H9 (cell line): ENCODE measurements around the gene BBS2. TPM values are rescaled to one million over a fixed set of nuclear protein-coding genes. Genes with fewer than 3 reads are reported as not detected.

ENCODE experiments used
- DNase-seq: peaks from one replicate; pipeline ENCODE4 v3.0.0-alpha.2; 2017
- H2AFZ ChIP-seq: one replicate; pipeline ENCODE4 v1.6.1; 2013; ENCODE audit warnings: mild to moderate bottlenecking, low read length, control low read depth, moderate library complexity
- H2AK5ac ChIP-seq: 2 replicates; pipeline ENCODE4 v1.6.1; 2013; ENCODE audit warnings: low read length, control low read depth, mixed read lengths; ENCODE audit not compliant: insufficient read length
- H2BK120ac ChIP-seq: one replicate; pipeline ENCODE4 v1.6.1; 2013; ENCODE audit warnings: low read depth, mild to moderate bottlenecking, low read length, control low read depth, inconsistent platforms; ENCODE audit not compliant: poor library complexity, severe bottlenecking
- H2BK12ac ChIP-seq: 2 replicates; pipeline ENCODE4 v1.6.1; 2013; ENCODE audit warnings: low read length, control low read depth, mixed read lengths, low read depth; ENCODE audit not compliant: insufficient read length
- H2BK15ac ChIP-seq: 2 replicates; pipeline ENCODE4 v1.6.1; 2013; ENCODE audit warnings: low read depth, low read length, control low read depth
- H2BK20ac ChIP-seq: one replicate; pipeline ENCODE4 v1.6.1; 2013; ENCODE audit warnings: low read depth, mild to moderate bottlenecking, low read length, control low read depth, inconsistent platforms; ENCODE audit not compliant: poor library complexity, severe bottlenecking
- H2BK5ac ChIP-seq: 2 replicates; pipeline ENCODE4 v1.6.1; 2013; ENCODE audit warnings: low read length, control low read depth, mixed read lengths; ENCODE audit not compliant: insufficient read length
- H3K14ac ChIP-seq: 2 replicates; pipeline ENCODE4 v1.6.1; 2013; ENCODE audit warnings: low read length, control low read depth; ENCODE audit not compliant: insufficient read depth
- H3K18ac ChIP-seq: 2 replicates; pipeline ENCODE4 v1.6.1; 2013; ENCODE audit warnings: low read depth, mild to moderate bottlenecking, mixed read lengths, low read length, control low read depth; ENCODE audit not compliant: insufficient read length
- H3K23ac ChIP-seq: 2 replicates; pipeline ENCODE4 v1.6.1; 2013; ENCODE audit warnings: low read length, control low read depth, mixed read lengths, low read depth; ENCODE audit not compliant: insufficient read length
- H3K23me2 ChIP-seq: 2 replicates; pipeline ENCODE4 v1.6.1; 2013; ENCODE audit warnings: low read depth, mild to moderate bottlenecking, mixed read lengths, low read length, control low read depth; ENCODE audit not compliant: insufficient read length, poor library complexity, severe bottlenecking
- H3K27ac ChIP-seq: 2 replicates; pipeline ENCODE4 v1.5.1; 2013; ENCODE audit warnings: low read length, control low read depth, mixed read lengths, low read depth; ENCODE audit not compliant: insufficient read length
- H3K27me3 ChIP-seq: 2 replicates; pipeline ENCODE4 v1.6.1; 2013; ENCODE audit warnings: low read length, control low read depth, inconsistent platforms; ENCODE audit not compliant: insufficient read depth
- H3K4ac ChIP-seq: 2 replicates; pipeline ENCODE4 v1.6.1; 2013; ENCODE audit warnings: low read depth, mild to moderate bottlenecking, control low read depth, inconsistent platforms, low read length, moderate library complexity
- H3K4me1 ChIP-seq: 2 replicates; pipeline ENCODE4 v1.6.1; 2013; ENCODE audit warnings: low read length, control low read depth, inconsistent platforms; ENCODE audit not compliant: insufficient read depth
- H3K4me2 ChIP-seq: 2 replicates; pipeline ENCODE4 v1.6.1; 2013; ENCODE audit warnings: low read length, control low read depth, mixed read lengths; ENCODE audit not compliant: insufficient read length, insufficient read depth
- H3K56ac ChIP-seq: 2 replicates; pipeline ENCODE4 v1.6.1; 2013; ENCODE audit warnings: low read depth, mild to moderate bottlenecking, mixed read lengths, low read length, control low read depth; ENCODE audit not compliant: insufficient read length
- H3K79me1 ChIP-seq: 2 replicates; pipeline ENCODE4 v1.6.1; 2013; ENCODE audit warnings: low read depth, mild to moderate bottlenecking, moderate library complexity, low read length, control low read depth, inconsistent platforms; ENCODE audit not compliant: insufficient read depth, poor library complexity, severe bottlenecking
- H3K79me2 ChIP-seq: 2 replicates; pipeline ENCODE4 v1.6.1; 2013; ENCODE audit warnings: low read length, control low read depth, inconsistent platforms; ENCODE audit not compliant: insufficient read depth
- H3K9ac ChIP-seq: 2 replicates; pipeline ENCODE4 v1.6.1; 2013; ENCODE audit warnings: low read length, control low read depth, mixed read lengths; ENCODE audit not compliant: insufficient read length; ENCODE audit errors: extremely low read depth
- H3K9me3 ChIP-seq: one replicate; pipeline ENCODE4 v1.6.1; 2013; ENCODE audit warnings: low read depth, low read length, inconsistent platforms; ENCODE audit not compliant: control insufficient read depth
- H3T11ph ChIP-seq: one replicate; pipeline ENCODE4 v1.6.1; 2013; ENCODE audit warnings: mild to moderate bottlenecking, low read length, control low read depth, inconsistent platforms
- H4K20me1 ChIP-seq: one replicate; pipeline ENCODE4 v1.6.1; 2013; ENCODE audit not compliant: control insufficient read depth, insufficient read length, insufficient read depth
- H4K5ac ChIP-seq: 2 replicates; pipeline ENCODE4 v1.6.1; 2013; ENCODE audit warnings: low read depth, mild to moderate bottlenecking, mixed read lengths, low read length, control low read depth; ENCODE audit not compliant: insufficient read length
- H4K8ac ChIP-seq: replicated peaks from 2 replicates; pipeline ENCODE4 v1.6.1; 2013; ENCODE audit warnings: low read length, control low read depth, mixed read lengths, low read depth; ENCODE audit not compliant: insufficient read length
- H4K91ac ChIP-seq: 2 replicates; pipeline ENCODE4 v1.6.1; 2013; ENCODE audit warnings: low read depth, mild to moderate bottlenecking, moderate library complexity, mixed read lengths, low read length, control low read depth; ENCODE audit not compliant: insufficient read length
- H3K27ac Mint-ChIP-seq, 3 experiments: 2 replicates in 2 of 3; 3 replicates in 1 of 3; pipeline ENCODE4 v1.8.0; 2020 to 2021; ENCODE audit warnings: mixed read lengths in 3 of 3, mild to moderate bottlenecking in 1 of 3, moderate library complexity in 1 of 3
- H3K27me3 Mint-ChIP-seq: 2 replicates; pipeline ENCODE4 v1.8.0; 2021; ENCODE audit warnings: low read depth, mild to moderate bottlenecking, moderate library complexity, mixed read lengths
- H3K36me3 Mint-ChIP-seq, 3 experiments: 2 replicates in 2 of 3; 3 replicates in 1 of 3; pipeline ENCODE4 v1.8.0; 2020 to 2021; ENCODE audit warnings: low read depth in 3 of 3, mixed read lengths in 3 of 3; ENCODE audit not compliant: insufficient read depth in 1 of 3
- H3K4me1 Mint-ChIP-seq, 2 experiments: 2 replicates each; pipeline ENCODE4 v1.8.0; 2020; ENCODE audit warnings: mixed read lengths in 2 of 2
- H3K4me3 Mint-ChIP-seq, 2 experiments: 2 replicates in 1 of 2; 3 replicates in 1 of 2; pipeline ENCODE4 v1.8.0; 2020 to 2021; ENCODE audit warnings: mild to moderate bottlenecking in 2 of 2, mixed read lengths in 2 of 2, moderate library complexity in 1 of 2
- H3K9me3 Mint-ChIP-seq, 2 experiments: 2 replicates in 1 of 2; 3 replicates in 1 of 2; pipeline ENCODE4 v1.8.0; 2020; ENCODE audit warnings: mild to moderate bottlenecking in 2 of 2, mixed read lengths in 2 of 2, moderate library complexity in 1 of 2
- whole genome bisulfite sequencing: extraction: QIAGEN DNeasy Blood & Tissue Kit; methylation state at CpG from one replicate; pipeline ENCODE4 v1.1.7; 2013; ENCODE audit warnings: missing lambda C conversion rate, low lambda C conversion rate, mixed read lengths; ENCODE audit not compliant: insufficient read length; ENCODE audit errors: extremely low coverage; 5-methylcytosine and 5-hydroxymethylcytosine counted together
- total RNA-seq: library from RNA; stranded (reverse); gene quantifications from 2 replicates; pipeline ENCODE4 v1.2.1, GENCODE V29; 2021
- TF ChIP-seq, protein P1 (sequence below): fragments of 200-600 bp; sonication (generic); conservative IDR thresholded peaks from 3 replicates; pipeline ENCODE4 v1.8.0; 2021; ENCODE audit warnings: antibody characterized with exemption, mild to moderate bottlenecking

Gene BBS2
- total RNA-seq, 1 experiment from 2014 or later = 13.1 TPM

DNA sequence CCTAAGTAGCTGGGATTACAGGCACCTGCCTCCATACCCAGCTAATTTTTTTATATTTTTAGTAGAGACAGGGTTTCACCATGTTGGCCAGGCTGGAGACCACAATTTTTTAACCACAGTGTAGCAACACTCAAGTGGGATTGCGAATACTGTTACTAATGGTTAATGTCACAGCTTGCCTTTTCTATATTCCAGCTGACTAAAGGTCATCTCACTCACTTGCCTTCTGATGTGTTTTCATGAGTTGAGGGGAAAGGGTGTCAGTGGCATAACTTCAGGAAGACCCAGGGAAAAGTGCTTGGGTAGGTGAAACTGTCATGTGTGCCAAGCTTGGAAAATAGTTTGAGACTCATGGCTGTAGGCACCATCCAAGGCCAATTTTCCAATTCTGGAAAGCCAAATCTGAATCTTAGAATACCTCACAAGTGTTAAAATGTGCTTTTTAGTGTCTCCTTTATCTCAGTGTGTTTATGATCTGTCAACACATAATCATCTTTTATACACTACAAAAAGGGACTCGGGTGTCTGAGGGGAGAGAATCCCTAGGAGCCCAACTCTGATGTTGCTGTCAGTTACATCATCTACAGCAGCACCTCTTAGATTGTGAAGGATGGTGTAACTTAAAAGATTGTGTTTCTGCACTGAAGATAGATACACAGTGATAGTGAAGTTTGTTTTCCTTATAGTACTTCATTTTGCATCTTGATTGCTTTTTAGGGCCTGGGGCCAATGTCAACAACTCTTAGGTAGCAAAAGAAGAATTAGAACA, 41.4 kb downstream of the BBS2 start:
- Histone ChIP-seq H3T11ph (no peak overlapping the region), H3K9me3 (no peaks in the 10 kb centered on the region), H3K4me2 (no peak overlapping the region), H2BK120ac (no peak overlapping the region), H4K91ac (no peak overlapping the region), H2AK5ac (no peak overlapping the region), H2BK20ac (no peak overlapping the region), H3K56ac (no peak overlapping the region), H3K4ac (no peak overlapping the region), H3K27ac (no peak overlapping the region), H3K79me1 (no peaks in the 10 kb centered on the region), H3K9ac (no peak overlapping the region), H2BK12ac (no peak overlapping the region), H3K14ac (no peak overlapping the region), H3K18ac (no peak overlapping the region), H3K4me1 (no peaks in the 10 kb centered on the region), H2AFZ (no peak overlapping the region), H3K23ac (no peak overlapping the region), H3K79me2 (no peaks in the 10 kb centered on the region), H2BK5ac (no peak overlapping the region), H4K5ac (no peak overlapping the region), H4K20me1 (peaks cover 2% of the 10 kb centered on the region), H3K23me2 (no peaks in the 10 kb centered on the region), H3K27me3 (no peaks in the 10 kb centered on the region), H2BK15ac (no peak overlapping the region), H4K8ac (no peak overlapping the region)
- Mint-ChIP-seq H3K4me3 (no peak overlapping the region), H3K36me3 (peaks cover 10 to 51% (median 36%) of the 10 kb centered on the region in 3 experiments; a peak in 6 of 7 replicates), H3K27me3 (no peaks in the 10 kb centered on the region), H3K27ac (no peak overlapping the region), H3K9me3 (no peaks in the 10 kb centered on the region), H3K4me1 (peaks cover 13 to 15% of the 10 kb centered on the region in 2 experiments)
- TF ChIP-seq, protein P1, sequence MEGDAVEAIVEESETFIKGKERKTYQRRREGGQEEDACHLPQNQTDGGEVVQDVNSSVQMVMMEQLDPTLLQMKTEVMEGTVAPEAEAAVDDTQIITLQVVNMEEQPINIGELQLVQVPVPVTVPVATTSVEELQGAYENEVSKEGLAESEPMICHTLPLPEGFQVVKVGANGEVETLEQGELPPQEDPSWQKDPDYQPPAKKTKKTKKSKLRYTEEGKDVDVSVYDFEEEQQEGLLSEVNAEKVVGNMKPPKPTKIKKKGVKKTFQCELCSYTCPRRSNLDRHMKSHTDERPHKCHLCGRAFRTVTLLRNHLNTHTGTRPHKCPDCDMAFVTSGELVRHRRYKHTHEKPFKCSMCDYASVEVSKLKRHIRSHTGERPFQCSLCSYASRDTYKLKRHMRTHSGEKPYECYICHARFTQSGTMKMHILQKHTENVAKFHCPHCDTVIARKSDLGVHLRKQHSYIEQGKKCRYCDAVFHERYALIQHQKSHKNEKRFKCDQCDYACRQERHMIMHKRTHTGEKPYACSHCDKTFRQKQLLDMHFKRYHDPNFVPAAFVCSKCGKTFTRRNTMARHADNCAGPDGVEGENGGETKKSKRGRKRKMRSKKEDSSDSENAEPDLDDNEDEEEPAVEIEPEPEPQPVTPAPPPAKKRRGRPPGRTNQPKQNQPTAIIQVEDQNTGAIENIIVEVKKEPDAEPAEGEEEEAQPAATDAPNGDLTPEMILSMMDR = no peak
- DNase-seq = no peak
- WGBS = no CpG with 5 or more reads among the region's 2 CpGs
